ENCODE results near the gene AUP1.
A peak's percentile ranks its signal among the peaks of the same experiment; 100 is the strongest.

AUP1 gene

DNA sequence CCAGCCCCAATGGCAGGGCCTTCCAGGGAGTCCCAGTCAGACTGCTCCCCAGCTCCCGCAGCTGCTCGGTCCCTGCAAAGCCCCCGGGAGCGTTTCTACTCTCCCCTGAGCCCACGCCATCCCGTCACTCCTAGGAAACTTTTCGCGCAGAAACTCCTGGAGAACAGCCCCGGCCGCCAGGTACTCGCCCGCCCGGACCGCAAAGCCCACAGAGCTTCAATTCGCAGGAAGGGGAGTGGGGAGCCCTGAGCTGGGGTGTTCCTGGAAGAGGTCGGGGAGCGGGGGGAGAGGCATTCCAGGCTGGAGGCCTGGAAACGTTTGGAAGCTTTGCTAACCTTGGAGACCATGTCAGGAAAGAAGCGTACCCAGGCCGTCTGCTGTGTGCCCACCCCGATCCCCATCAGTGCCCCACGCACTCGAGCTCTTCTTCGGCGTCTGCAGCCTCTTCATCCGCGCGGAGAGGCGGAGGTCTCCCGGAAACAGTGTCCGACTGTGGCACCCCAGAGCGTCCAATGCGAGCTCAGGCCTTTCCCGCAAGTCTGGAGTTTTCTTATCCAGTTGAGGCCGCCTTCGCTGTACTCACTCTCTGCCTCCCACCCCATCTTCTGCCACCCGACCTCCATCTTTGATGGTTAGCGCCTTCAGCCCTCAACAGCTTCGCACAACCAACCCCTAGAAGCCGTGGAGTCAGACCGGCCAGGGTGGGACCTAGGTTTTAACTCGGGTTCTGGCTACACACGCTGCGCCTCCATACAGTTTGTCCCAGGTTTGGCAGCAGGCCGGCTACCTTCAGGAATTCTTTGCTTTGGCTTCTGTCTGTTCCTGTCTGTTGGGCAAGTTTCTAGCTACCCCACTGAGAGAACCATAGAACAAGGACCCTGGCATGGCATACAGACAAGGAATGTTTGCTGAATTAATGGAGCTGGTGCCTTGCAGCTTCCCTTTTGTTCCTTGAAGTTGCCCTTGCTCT, 25.7 kb downstream of the AUP1 start:
- peak overlapping the region; percentile 4 for H3K4me3 ChIP-seq (ENCODE audit: low read depth, low read length)
- H3K18ac ChIP-seq (ENCODE audit: low read length) = peak overlapping the region; percentile 28
- DNase-seq = no peak
- peaks cover 8 to 11% of the 10 kb centered on the region in 2 experiments for H3K36me3 ChIP-seq (ENCODE audit: control insufficient read depth in 1 of 2, insufficient read depth in 2 of 2, low read length in 2 of 2)
- peak overlapping the region; percentile 81 for H4K91ac ChIP-seq (ENCODE audit: low read depth, low read length)
- H3K9ac ChIP-seq (ENCODE audit: low read length) = no peak overlapping the region
- H4K8ac ChIP-seq (ENCODE audit: low read depth, low read length) = peak overlapping the region; percentile 94
- H3K79me2 ChIP-seq (ENCODE audit: control insufficient read depth, insufficient read depth, low read length, poor library complexity) = peaks cover 16% of the 10 kb centered on the region
- H2BK12ac ChIP-seq (ENCODE audit: low read length) = no peak overlapping the region
- WGBS (ENCODE audit: extremely low coverage, insufficient coverage, insufficient read length) = no CpG with 5 or more reads among the region's 45 CpGs
- H3K27ac ChIP-seq (ENCODE audit: low read depth, low read length) = no peak overlapping the region
- peak overlapping the region; percentile 86 for H3K14ac ChIP-seq (ENCODE audit: low read length)
- no peak overlapping the region for H2BK5ac ChIP-seq (ENCODE audit: low read depth, low read length, poor library complexity)
- no peak overlapping the region for H3K23ac ChIP-seq (ENCODE audit: low read length)
- H3K9me3 ChIP-seq (ENCODE audit: insufficient read depth, low read depth, low read length) = peaks cover 2% of the 10 kb centered on the region
- peak overlapping the region; percentile 87 for H3K4me2 ChIP-seq (ENCODE audit: low read length)
- H2AK5ac ChIP-seq (ENCODE audit: low read length) = peak overlapping the region; percentile 42
- peaks cover 23 to 28% of the 10 kb centered on the region in 2 experiments for H3K4me1 ChIP-seq (ENCODE audit: control insufficient read depth in 1 of 2, insufficient read depth in 2 of 2, low read length in 2 of 2)
- peak overlapping the region; percentile 86 for H4K12ac ChIP-seq (ENCODE audit: low read depth, low read length)
- H3K27me3 ChIP-seq (ENCODE audit: insufficient read depth, low read length) = peaks cover 51% of the 10 kb centered on the region
- H2BK120ac ChIP-seq (ENCODE audit: insufficient read depth, low read length, poor library complexity) = peak overlapping the region; percentile 70
- H2AFZ ChIP-seq (ENCODE audit: insufficient read depth, low read length, poor library complexity) = peak overlapping the region; percentile 30
- H3K4ac ChIP-seq (ENCODE audit: low read depth, low read length) = peak overlapping the region; percentile 71
- peaks cover 28% of the 10 kb centered on the region for H3K79me1 ChIP-seq (ENCODE audit: low read length)

GRCh38 chr2:74502720-74503505, 26.6 kb downstream of the AUP1 start:
- Histone ChIP-seq H3K4me3 (ENCODE audit: low read depth, low read length) (peak overlapping the region; percentile 68), H2BK5ac (ENCODE audit: low read depth, low read length, poor library complexity) (peak overlapping the region; percentile 4), H3K9ac (ENCODE audit: low read length) (no peak overlapping the region), H2BK120ac (ENCODE audit: insufficient read depth, low read length, poor library complexity) (peak overlapping the region; percentile 70), H3K23ac (ENCODE audit: low read length) (no peak overlapping the region), H4K91ac (ENCODE audit: low read depth, low read length) (peak overlapping the region; percentile 81), H2BK12ac (ENCODE audit: low read length) (peak overlapping the region; percentile 10), H2AFZ (ENCODE audit: insufficient read depth, low read length, poor library complexity) (peak overlapping the region; percentile 61), H3K27me3 (ENCODE audit: insufficient read depth, low read length) (peaks cover 60% of the 10 kb centered on the region), H3K4me2 (ENCODE audit: low read length) (peak overlapping the region; percentile 87), H3K4ac (ENCODE audit: low read depth, low read length) (peak overlapping the region; percentile 71), H3K4me1 (ENCODE audit: control insufficient read depth in 1 of 2, insufficient read depth in 2 of 2, low read length in 2 of 2) (peaks cover 32 to 35% of the 10 kb centered on the region in 2 experiments), H3K27ac (ENCODE audit: low read depth, low read length) (no peak overlapping the region), H3K14ac (ENCODE audit: low read length) (peak overlapping the region; percentile 86), H3K9me3 (ENCODE audit: insufficient read depth, low read depth, low read length) (peaks cover 4% of the 10 kb centered on the region), H3K79me1 (ENCODE audit: low read length) (peaks cover 29% of the 10 kb centered on the region), H2AK5ac (ENCODE audit: low read length) (peak overlapping the region; percentile 15), H3K36me3 (ENCODE audit: control insufficient read depth in 1 of 2, insufficient read depth in 2 of 2, low read length in 2 of 2) (peaks cover 8 to 11% of the 10 kb centered on the region in 2 experiments), H4K8ac (ENCODE audit: low read depth, low read length) (peak overlapping the region; percentile 94), H3K18ac (ENCODE audit: low read length) (peak overlapping the region; percentile 58), H4K12ac (ENCODE audit: low read depth, low read length) (peak overlapping the region; percentile 92), H3K79me2 (ENCODE audit: control insufficient read depth, insufficient read depth, low read length, poor library complexity) (peaks cover 14% of the 10 kb centered on the region)
- no CpG with 5 or more reads among the region's 67 CpGs for WGBS (ENCODE audit: extremely low coverage, insufficient coverage, insufficient read length)
- DNase-seq = peak; percentile 89

- H2AFZ ChIP-seq (ENCODE audit: insufficient read depth, low read length, poor library complexity) = peak overlapping the region; percentile 61
- no peak overlapping the region for H2BK120ac ChIP-seq (ENCODE audit: insufficient read depth, low read length, poor library complexity)
Observed at GRCh38 chr2:74502147-74502719, 27.3 kb downstream of the AUP1 start.

More at GRCh38 chr2:74502147-74502719, 27.3 kb downstream of the AUP1 start:
- Histone ChIP-seq H3K9ac (ENCODE audit: low read length) (no peak overlapping the region), H2AK5ac (ENCODE audit: low read length) (no peak overlapping the region), H4K8ac (ENCODE audit: low read depth, low read length) (peak overlapping the region; percentile 94), H3K4me2 (ENCODE audit: low read length) (peak overlapping the region; percentile 87), H3K27me3 (ENCODE audit: insufficient read depth, low read length) (peaks cover 67% of the 10 kb centered on the region), H3K14ac (ENCODE audit: low read length) (peak overlapping the region; percentile 86), H3K23ac (ENCODE audit: low read length) (no peak overlapping the region), H4K91ac (ENCODE audit: low read depth, low read length) (peak overlapping the region; percentile 69), H3K4me3 (ENCODE audit: low read depth, low read length) (peak overlapping the region; percentile 68), H3K4ac (ENCODE audit: low read depth, low read length) (no peak overlapping the region), H3K79me1 (ENCODE audit: low read length) (peaks cover 24% of the 10 kb centered on the region), H3K36me3 (ENCODE audit: control insufficient read depth in 1 of 2, insufficient read depth in 2 of 2, low read length in 2 of 2) (peaks cover 8 to 11% of the 10 kb centered on the region in 2 experiments), H3K4me1 (ENCODE audit: control insufficient read depth in 1 of 2, insufficient read depth in 2 of 2, low read length in 2 of 2) (peaks cover 37 to 40% of the 10 kb centered on the region in 2 experiments), H3K9me3 (ENCODE audit: insufficient read depth, low read depth, low read length) (peaks cover 4% of the 10 kb centered on the region), H3K27ac (ENCODE audit: low read depth, low read length) (no peak overlapping the region), H2BK5ac (ENCODE audit: low read depth, low read length, poor library complexity) (no peak overlapping the region), H3K79me2 (ENCODE audit: control insufficient read depth, insufficient read depth, low read length, poor library complexity) (peaks cover 11% of the 10 kb centered on the region), H4K12ac (ENCODE audit: low read depth, low read length) (peak overlapping the region; percentile 92), H2BK12ac (ENCODE audit: low read length) (no peak overlapping the region), H3K18ac (ENCODE audit: low read length) (peak overlapping the region; percentile 49)
- no CpG with 5 or more reads among the region's 32 CpGs for WGBS (ENCODE audit: extremely low coverage, insufficient coverage, insufficient read length)
- DNase-seq = peak in 1 of 2 donors; percentile 50
